Keratinocyte (primary cell): ENCODE data around the gene ADAMTSL3. TPM values are rescaled to one million over a fixed set of nuclear protein-coding genes. Genes with fewer than 3 reads are reported as not detected.
A peak's percentile ranks its signal among the peaks of the same experiment; 100 is the strongest.

Experiments
- DNase-seq: peaks from one replicate; pipeline ENCODE4 v3.0.0-alpha.2; 2011; ENCODE audit warnings: low read depth, missing footprints, low spot score
- FAIRE-seq: peaks from 2 replicates; lab custom pipeline; 2011; peaks lifted over from hg19 to GRCh38; lab: Jason Lieb, UNC
- H2AFZ ChIP-seq: 2 replicates; pipeline ENCODE4 v1.6.0; 2012; ENCODE audit warnings: low read length, control low read depth, inconsistent platforms; ENCODE audit not compliant: control insufficient read depth
- H3K27ac ChIP-seq: 2 replicates; pipeline ENCODE4 v1.5.1; 2011; ENCODE audit warnings: low read length; ENCODE audit not compliant: control insufficient read depth, insufficient read depth
- H3K27me3 ChIP-seq: 3 replicates; pipeline ENCODE4 v1.6.0; 2011; ENCODE audit warnings: low read length; ENCODE audit not compliant: control insufficient read depth, insufficient read depth; ENCODE audit errors: extremely low read depth
- H3K36me3 ChIP-seq, 2 experiments: 2 replicates in 1 of 2; 3 replicates in 1 of 2; pipeline ENCODE4 v1.5.1; 2011; ENCODE audit warnings: low read length in 2 of 2, mild to moderate bottlenecking in 1 of 2; ENCODE audit not compliant: control insufficient read depth in 2 of 2, insufficient read depth in 2 of 2; ENCODE audit errors: extremely low read depth in 1 of 2
- H3K4me1 ChIP-seq: 3 replicates; pipeline ENCODE4 v1.5.1; 2011; ENCODE audit warnings: low read length; ENCODE audit not compliant: control insufficient read depth, insufficient read depth; ENCODE audit errors: extremely low read depth
- H3K4me2 ChIP-seq: 3 replicates; pipeline ENCODE4 v1.6.0; 2011; ENCODE audit warnings: low read depth, low read length; ENCODE audit not compliant: control insufficient read depth, insufficient read depth; ENCODE audit errors: extremely low read depth
- H3K4me3 ChIP-seq, 3 experiments: fragments of 200-600 bp in 1 of 3; sonication (generic) in 1 of 3; 2 replicates in 2 of 3; 3 replicates in 1 of 3; pipeline ENCODE4 v1.5.1; 2011 to 2016; ENCODE audit warnings: low read length in 3 of 3, mild to moderate bottlenecking in 3 of 3, control low read depth in 2 of 3, inconsistent platforms in 1 of 3, low read depth in 1 of 3, mixed read lengths in 1 of 3, mixed run types in 1 of 3, moderate library complexity in 1 of 3; ENCODE audit not compliant: control insufficient read depth in 2 of 3, insufficient read depth in 2 of 3; ENCODE audit errors: extremely low read depth in 1 of 3
- H3K79me2 ChIP-seq: 2 replicates; pipeline ENCODE4 v1.6.0; 2012; ENCODE audit warnings: low read length; ENCODE audit not compliant: control insufficient read depth, insufficient read depth
- H3K9ac ChIP-seq: 3 replicates; pipeline ENCODE4 v1.6.0; 2011; ENCODE audit warnings: low read length; ENCODE audit not compliant: control insufficient read depth, insufficient read depth; ENCODE audit errors: extremely low read depth
- H3K9me1 ChIP-seq: 3 replicates; pipeline ENCODE4 v1.6.0; 2011; ENCODE audit warnings: low read length; ENCODE audit not compliant: control insufficient read depth, insufficient read depth; ENCODE audit errors: extremely low read depth
- H3K9me3 ChIP-seq: 2 replicates; pipeline ENCODE4 v1.5.1; 2012; ENCODE audit warnings: low read depth, low read length; ENCODE audit not compliant: control insufficient read depth
- H4K20me1 ChIP-seq: 3 replicates; pipeline ENCODE4 v1.6.0; 2011; ENCODE audit warnings: low read length; ENCODE audit not compliant: control insufficient read depth, insufficient read depth; ENCODE audit errors: extremely low read depth
- CTCF ChIP-seq, 3 experiments: IDR thresholded peaks in 1 of 3; conservative IDR thresholded peaks in 1 of 3; optimal IDR thresholded peaks in 1 of 3; 2 replicates in 2 of 3; 3 replicates in 1 of 3; pipeline versions ENCODE3 to v1.5.1; 2011; ENCODE audit warnings: low read length in 3 of 3, mild to moderate bottlenecking in 3 of 3, moderate library complexity in 2 of 3, control low read depth in 1 of 3, inconsistent platforms in 1 of 3; ENCODE audit not compliant: insufficient read depth in 2 of 3; ENCODE audit errors: extremely low read depth in 1 of 3
- EZH2 ChIP-seq: IDR thresholded peaks from one replicate; pipeline ENCODE4 v1.6.1; 2012; ENCODE audit warnings: inconsistent platforms, mild to moderate bottlenecking, low read length, moderate library complexity
- dilution Hi-C: fragments of 300-500 bp; cut with MboI; formaldehyde crosslinking; loops from one replicate; pipeline ENCODE4 v1.7.0; 2020; ENCODE audit warnings: low sequenced_read_pairs; ENCODE audit not compliant: extremely low pct_ligation_motif_present
- polyA plus RNA-seq, 5 experiments: library from polyadenylated mRNA; depleted of rRNA in 3 of 5; stranded (reverse) in 3 of 5; stranded (forward) in 1 of 5; unstranded in 1 of 5; fragments of >200 nt; gene quantifications; 1 replicate in 1 of 5; 2 replicates in 3 of 5; 3 replicates in 1 of 5; pipeline versions ENCODE4 v1.2.1 to v1.2.3, GENCODE V29; 2011 to 2012; ENCODE audit warnings: missing spikeins in 2 of 5, low read depth in 1 of 5, low replicate concordance in 1 of 5

Gene ADAMTSL3
- polyA plus RNA-seq, 1 donor (not counting 4 experiments of a cell fraction or from before 2014, with no cell fraction given) = 0.01 TPM

DNA sequence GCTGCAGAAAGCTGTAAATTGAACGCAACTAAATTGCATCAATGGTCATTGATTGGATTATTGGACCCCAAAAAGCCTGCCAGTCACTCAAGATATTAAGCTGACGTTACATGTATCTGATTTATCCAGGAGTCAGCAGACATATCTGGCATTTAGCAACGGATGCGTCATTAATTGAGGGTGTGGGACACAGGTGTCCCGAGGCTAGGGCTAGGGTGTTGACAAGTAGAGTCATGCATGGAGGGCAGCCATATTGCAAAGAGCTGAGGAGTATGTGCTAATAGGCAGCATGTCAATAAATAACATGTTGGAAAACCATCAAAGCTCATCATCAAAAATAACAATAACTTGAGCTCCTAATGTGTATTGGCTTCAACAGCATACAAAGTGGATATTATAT, 347.1 kb downstream of the ADAMTSL3 start:
- Histone ChIP-seq H3K4me3 (peak overlapping the region in 1 of 3 experiments; percentile 9), H4K20me1 (no peaks in the 10 kb centered on the region), H3K4me2 (peak overlapping the region; percentile 67), H3K4me1 (peaks cover 34% of the 10 kb centered on the region), H3K9me3 (no peaks in the 10 kb centered on the region), H3K27ac (peak overlapping the region; percentile 77), H3K79me2 (no peaks in the 10 kb centered on the region), H2AFZ (peak overlapping the region; percentile 71), H3K36me3 (no peaks in the 10 kb centered on the region), H3K9me1 (no peaks in the 10 kb centered on the region), H3K9ac (peak overlapping the region; percentile 53), H3K27me3 (no peaks in the 10 kb centered on the region)
- DNase-seq = peak; percentile 68
- dilution Hi-C loops = no loop called here
- TF ChIP-seq EZH2 (no peak), CTCF (optimal IDR thresholded peaks at IDR 0.05 in 1 of 3, IDR thresholded peaks at IDR 0.05 in 1 of 3, conservative IDR thresholded peaks at IDR 0.05 in 1 of 3; ENCODE audit: extremely low read depth in 1 of 3, insufficient read depth in 2 of 3, low read length in 3 of 3) (no peak)
- FAIRE-seq = peak; percentile 98

DNA sequence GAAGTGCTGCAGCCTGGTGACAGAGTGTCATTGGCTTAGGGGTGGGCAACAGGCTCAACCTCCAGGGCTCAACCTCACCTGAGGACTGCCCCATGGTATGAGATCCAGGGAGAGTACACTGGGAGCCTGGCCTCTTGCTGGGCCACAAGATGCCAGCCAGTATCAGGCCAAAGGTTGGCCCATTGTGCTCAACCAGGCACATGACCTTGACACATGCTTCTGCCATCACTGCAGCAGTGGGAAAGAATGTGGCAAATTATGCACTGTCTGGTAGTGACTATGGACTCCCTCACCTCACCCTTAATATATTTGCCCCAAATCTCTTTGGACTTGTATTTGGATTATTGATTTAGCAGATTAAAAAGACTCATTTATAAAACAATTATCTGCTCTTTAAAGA, 347.7 kb downstream of the ADAMTSL3 start:
- Histone ChIP-seq H3K4me1 (peaks cover 34% of the 10 kb centered on the region), H4K20me1 (no peaks in the 10 kb centered on the region), H3K4me3 (no peak overlapping the region), H3K27me3 (no peaks in the 10 kb centered on the region), H3K4me2 (peak overlapping the region; percentile 33), H2AFZ (peak overlapping the region; percentile 46), H3K79me2 (no peaks in the 10 kb centered on the region), H3K9me3 (no peaks in the 10 kb centered on the region), H3K27ac (peak overlapping the region; percentile 57), H3K9ac (no peak overlapping the region), H3K9me1 (no peaks in the 10 kb centered on the region), H3K36me3 (no peaks in the 10 kb centered on the region)
- TF ChIP-seq CTCF (optimal IDR thresholded peaks at IDR 0.05 in 1 of 3, IDR thresholded peaks at IDR 0.05 in 1 of 3, conservative IDR thresholded peaks at IDR 0.05 in 1 of 3; ENCODE audit: extremely low read depth in 1 of 3, insufficient read depth in 2 of 3, low read length in 3 of 3) (no peak), EZH2 (no peak)
- DNase-seq (no peak), FAIRE-seq (peak; percentile 58)
- dilution Hi-C loops = no loop called here
